GM15510 (cell line): ENCODE results near the gene CLEC4G.

ENCODE experiments used
- POLR2A ChIP-seq: IDR thresholded peaks from 3 replicates; pipeline ENCODE4 v1.6.1; 2011; ENCODE audit warnings: borderline replicate concordance; ENCODE audit not compliant: insufficient read length; ENCODE audit errors: extremely low read depth

The CLEC4G gene

GRCh38 chr19:7756258-7756657 is 24.3 kb upstream of the CLEC4G start:
- TF ChIP-seq POLR2A: no peak

GRCh38 chr19:7751157-7751783 is 19.4 kb upstream of the CLEC4G start:
- TF ChIP-seq POLR2A: no peak

GRCh38 chr19:7748756-7749155 is 16.8 kb upstream of the CLEC4G start:
- no peak for TF ChIP-seq POLR2A

- TF ChIP-seq POLR2A: no peak
Observed at GRCh38 chr19:7748171-7748570, 16.3 kb upstream of the CLEC4G start.

GRCh38 chr19:7746903-7747884 is 15.3 kb upstream of the CLEC4G start, which contains the start of gene CD209:
Gene CD209 (minus strand): TSS chr19:7747534. CDS start chr19:7747511, 23 bp downstream.
- TF ChIP-seq POLR2A: no peak

GRCh38 chr19:7744871-7745650 is 13.2 kb upstream of the CLEC4G start:
- TF ChIP-seq POLR2A: no peak

GRCh38 chr19:7744199-7744786 is 12.4 kb upstream of the CLEC4G start:
- no peak for TF ChIP-seq POLR2A

GRCh38 chr19:7743425-7743841 is 11.5 kb upstream of the CLEC4G start:
- no peak for TF ChIP-seq POLR2A

GRCh38 chr19:7742991-7743390 is 11.1 kb upstream of the CLEC4G start:
- no peak for TF ChIP-seq POLR2A

- no peak for TF ChIP-seq POLR2A
Observed at GRCh38 chr19:7742575-7742974, 10.7 kb upstream of the CLEC4G start.

GRCh38 chr19:7740682-7741054 is 8.8 kb upstream of the CLEC4G start:
- TF ChIP-seq POLR2A: no peak

- TF ChIP-seq POLR2A: no peak
Observed at GRCh38 chr19:7739801-7740681, 8.1 kb upstream of the CLEC4G start.

- TF ChIP-seq POLR2A: no peak
Observed at GRCh38 chr19:7739211-7739755, 7.4 kb upstream of the CLEC4G start.
